Measurements from ENCODE around the gene STYX. TPM values are rescaled to one million over a fixed set of nuclear protein-coding genes. Genes with fewer than 3 reads are reported as not detected.
A peak's percentile ranks its signal among the peaks of the same experiment; 100 is the strongest.

The STYX gene
- total and polyA plus RNA-seq, 7 donors = 6.5 to 24.7 (median 12.5) TPM

GRCh38 chr14:52692248-52692962, 37.6 kb upstream of the STYX start:
- Histone ChIP-seq H3K27me3 (ENCODE audit: insufficient read depth in 3 of 3, low read length in 2 of 3) (no peaks in the 10 kb centered on the region), H3K27ac (no peak overlapping the region), H3K4me3 (no peak overlapping the region), H3K4me1 (peaks cover 17% of the 10 kb centered on the region), H3K36me3 (ENCODE audit: insufficient read depth in 1 of 2, low read depth in 1 of 2) (no peaks in the 10 kb centered on the region), H3K9me3 (no peaks in the 10 kb centered on the region)
- intact Hi-C loops (cut with DNase I) = no loop called here
- no peak for DNase-seq
- no peak for ATAC-seq
- no peak for TF ChIP-seq CTCF (IDR thresholded peaks at IDR 0.05)
- WGBS, 3 donors = 72 to 82% (median 76%) methylated on average over 5 of the region's 5 CpGs

GRCh38 chr14:52693036-52693435, 36.9 kb upstream of the STYX start:
- Histone ChIP-seq H3K27ac (no peak overlapping the region), H3K9me3 (no peaks in the 10 kb centered on the region), H3K27me3 (ENCODE audit: insufficient read depth in 3 of 3, low read length in 2 of 3) (no peaks in the 10 kb centered on the region), H3K4me1 (peaks cover 17% of the 10 kb centered on the region), H3K36me3 (ENCODE audit: insufficient read depth in 1 of 2, low read depth in 1 of 2) (no peaks in the 10 kb centered on the region), H3K4me3 (no peak overlapping the region)
- WGBS, 3 donors = 75 to 84% (median 77%) methylated on average over 3 of the region's 3 CpGs
- no peak for TF ChIP-seq CTCF (IDR thresholded peaks at IDR 0.05)
- no peak for DNase-seq
- intact Hi-C loops (cut with DNase I) = no loop called here
- no peak for ATAC-seq

GRCh38 chr14:52693532-52693931, 36.4 kb upstream of the STYX start:
- WGBS, 3 donors = 95 to 97% (median 96%) methylated on average over 7 of the region's 7 CpGs
- no peak for ATAC-seq
- Histone ChIP-seq H3K4me3 (no peak overlapping the region), H3K4me1 (peaks cover 17% of the 10 kb centered on the region), H3K9me3 (no peaks in the 10 kb centered on the region), H3K27me3 (ENCODE audit: insufficient read depth in 3 of 3, low read length in 2 of 3) (no peaks in the 10 kb centered on the region), H3K27ac (no peak overlapping the region), H3K36me3 (ENCODE audit: insufficient read depth in 1 of 2, low read depth in 1 of 2) (no peaks in the 10 kb centered on the region)
- TF ChIP-seq CTCF (IDR thresholded peaks at IDR 0.05) = no peak
- intact Hi-C loops (cut with DNase I) = no loop called here
- no peak for DNase-seq

- Histone ChIP-seq H3K9me3 (no peaks in the 10 kb centered on the region), H3K27me3 (ENCODE audit: insufficient read depth in 3 of 3, low read length in 2 of 3) (no peaks in the 10 kb centered on the region), H3K27ac (peak overlapping the region; percentile 100), H3K4me1 (peaks cover 17% of the 10 kb centered on the region), H3K36me3 (ENCODE audit: insufficient read depth in 1 of 2, low read depth in 1 of 2) (no peaks in the 10 kb centered on the region), H3K4me3 (peak overlapping the region; percentile 99)
- no peak for TF ChIP-seq CTCF (IDR thresholded peaks at IDR 0.05)
- ATAC-seq (peak; percentile 38 to 54 (median 48)), DNase-seq (peak in 1 of 2 donors; percentile 27)
- 1 to 2% (median 1%) methylated on average over 39 to 46 of the region's 46 CpGs for WGBS, 3 donors
- intact Hi-C loops (cut with DNase I) = no loop called here
These were observed 35.0 kb upstream of the STYX start for GRCh38 chr14:52694761-52695480.

Data from psoas muscle (tissue), 8 donors.